Left forelimb (tissue), 1 donor: ENCODE data around the gene WDR82.

Experiments
- DNase-seq: peaks from one replicate; pipeline ENCODE4 v3.0.0-alpha.2; 2018; ENCODE audit warnings: low spot score

Gene WDR82

DNA sequence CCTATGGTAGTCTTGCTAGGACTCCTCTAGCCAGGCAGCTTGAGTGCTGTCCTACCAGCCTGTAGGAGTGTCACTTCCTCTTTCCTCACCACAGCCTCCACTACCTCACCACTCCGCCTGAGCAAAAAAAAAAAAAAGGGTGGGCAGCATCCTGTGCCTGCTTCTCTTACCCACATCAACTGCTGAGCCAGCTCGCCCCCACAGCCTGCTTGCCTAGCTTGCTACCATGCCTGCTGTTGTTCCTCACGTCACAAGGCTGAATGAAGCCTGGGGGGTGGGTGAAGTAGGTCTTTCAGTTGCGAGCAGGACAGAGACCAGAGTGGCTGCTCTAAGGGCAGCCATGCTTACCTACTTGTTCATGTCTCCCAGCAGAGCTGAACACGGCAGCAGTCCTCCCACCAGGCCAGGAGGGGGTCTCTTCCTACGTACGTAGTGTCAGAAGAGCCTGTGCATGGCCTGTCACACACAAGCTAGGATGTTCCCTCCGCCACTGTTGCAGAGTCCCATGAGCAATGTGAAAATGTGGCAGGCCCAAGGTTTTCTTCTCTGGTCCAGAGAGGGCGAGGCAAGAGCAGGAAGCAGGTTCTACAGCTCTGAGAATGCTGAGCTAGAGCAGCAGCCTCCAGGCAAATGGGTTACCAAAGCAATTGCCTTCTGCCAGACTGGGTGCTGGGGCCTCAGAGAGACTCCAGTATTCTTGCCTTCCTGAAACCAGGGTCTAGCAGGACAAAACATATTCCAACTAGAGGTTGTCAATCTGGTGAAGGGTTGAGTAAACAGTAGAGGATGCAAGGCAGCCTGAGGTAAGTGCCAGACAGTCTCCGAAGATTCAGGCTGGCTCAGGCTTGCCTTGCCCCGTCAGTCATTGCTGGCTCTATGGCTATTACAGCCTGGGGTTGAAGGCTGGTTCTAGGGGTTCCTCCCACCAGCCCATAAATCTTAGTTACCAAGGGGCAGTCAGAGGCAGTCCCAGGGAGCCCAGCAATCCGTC, 24.8 kb downstream of the WDR82 start:
- DNase-seq = no peak

DNA sequence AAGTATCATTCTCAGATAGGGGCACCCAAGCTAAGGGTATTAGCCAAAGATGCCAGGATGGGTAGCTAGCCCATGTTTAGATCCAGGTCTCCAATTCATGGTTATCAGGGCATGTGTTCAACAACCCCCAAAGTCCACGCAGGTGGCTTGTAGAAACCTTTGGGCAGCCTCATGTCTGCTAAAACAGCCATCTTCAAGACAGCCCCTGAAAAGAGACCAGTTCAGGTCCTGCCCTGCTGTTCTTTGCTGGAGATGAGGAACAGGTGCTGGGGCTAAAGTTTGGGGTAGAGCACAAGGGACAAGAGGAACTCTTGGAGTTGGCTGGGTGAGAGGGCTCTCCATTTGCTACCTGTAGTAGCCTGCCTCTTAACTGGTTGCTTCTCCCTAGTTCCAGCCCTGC, 28.3 kb downstream of the WDR82 start:
- no peak for DNase-seq

DNA sequence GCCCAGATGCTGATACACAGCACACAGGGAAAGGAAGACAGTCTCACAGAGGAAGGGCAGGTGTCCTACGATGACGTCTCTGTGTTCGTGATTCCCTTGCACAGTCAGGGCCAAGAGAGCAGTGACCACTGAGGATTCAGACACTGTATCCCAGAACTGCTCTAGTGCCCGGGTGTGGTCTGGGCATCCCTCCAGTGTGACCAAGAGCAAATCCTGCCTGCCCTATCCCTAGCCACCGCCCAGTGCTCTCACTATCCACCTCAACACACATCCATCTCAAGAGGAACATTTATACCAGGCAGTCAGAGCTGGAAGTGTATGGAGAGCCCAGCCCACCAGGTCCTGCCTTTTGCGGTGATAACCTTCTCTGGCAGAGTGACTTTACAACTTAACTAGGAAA, 28.8 kb downstream of the WDR82 start:
- no peak for DNase-seq

DNA sequence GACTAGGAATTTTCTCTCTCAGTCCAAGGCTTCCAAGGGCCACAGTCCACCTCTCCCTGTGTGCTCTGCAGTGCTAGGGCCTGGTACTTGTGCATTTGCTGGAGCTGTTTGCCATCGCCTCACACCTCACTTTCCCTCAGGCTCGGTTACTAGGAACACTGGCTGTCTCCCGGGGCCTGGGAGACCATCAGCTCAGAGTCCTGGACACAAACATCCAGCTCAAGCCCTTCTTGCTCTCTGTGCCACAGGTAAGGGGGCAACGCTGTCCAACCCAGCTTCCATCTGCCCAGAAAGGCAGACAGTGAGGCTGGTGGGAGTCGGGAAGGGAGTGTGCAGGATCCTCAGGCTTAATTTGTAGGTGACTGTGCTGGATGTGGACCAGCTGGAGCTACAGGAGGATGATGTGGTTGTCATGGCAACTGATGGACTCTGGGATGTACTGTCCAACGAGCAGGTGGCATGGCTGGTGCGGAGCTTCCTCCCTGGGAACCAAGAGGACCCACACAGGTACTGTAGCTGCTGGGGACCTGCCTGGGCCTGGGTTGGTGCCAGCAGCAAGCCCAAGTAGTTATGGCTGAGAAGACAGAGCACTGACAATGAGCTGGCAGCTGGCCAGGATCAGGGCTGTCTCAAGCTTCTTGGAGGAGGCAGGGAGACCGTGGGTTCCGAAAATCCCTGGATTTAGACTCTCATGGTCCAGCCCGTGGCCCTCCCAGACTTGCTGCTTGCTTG, 29.5 kb downstream of the WDR82 start:
- no peak for DNase-seq

DNA sequence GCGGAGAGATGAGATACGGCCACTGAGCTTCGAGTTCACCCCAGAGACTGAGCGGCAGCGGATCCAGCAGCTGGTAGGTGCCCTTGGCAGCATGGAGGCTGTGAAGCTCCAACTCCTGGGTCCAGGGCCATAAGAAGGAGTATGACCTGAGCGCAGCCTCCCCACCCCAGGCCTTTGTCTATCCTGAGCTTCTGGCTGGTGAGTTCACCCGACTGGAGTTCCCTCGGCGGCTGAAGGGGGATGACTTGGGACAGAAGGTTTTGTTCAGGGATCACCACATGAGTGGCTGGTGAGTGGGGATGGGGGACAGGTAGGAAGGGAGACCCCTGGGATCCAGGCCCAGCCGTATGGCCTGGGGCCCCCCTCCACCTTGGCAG, 30.3 kb downstream of the WDR82 start:
- no peak for DNase-seq

DNA sequence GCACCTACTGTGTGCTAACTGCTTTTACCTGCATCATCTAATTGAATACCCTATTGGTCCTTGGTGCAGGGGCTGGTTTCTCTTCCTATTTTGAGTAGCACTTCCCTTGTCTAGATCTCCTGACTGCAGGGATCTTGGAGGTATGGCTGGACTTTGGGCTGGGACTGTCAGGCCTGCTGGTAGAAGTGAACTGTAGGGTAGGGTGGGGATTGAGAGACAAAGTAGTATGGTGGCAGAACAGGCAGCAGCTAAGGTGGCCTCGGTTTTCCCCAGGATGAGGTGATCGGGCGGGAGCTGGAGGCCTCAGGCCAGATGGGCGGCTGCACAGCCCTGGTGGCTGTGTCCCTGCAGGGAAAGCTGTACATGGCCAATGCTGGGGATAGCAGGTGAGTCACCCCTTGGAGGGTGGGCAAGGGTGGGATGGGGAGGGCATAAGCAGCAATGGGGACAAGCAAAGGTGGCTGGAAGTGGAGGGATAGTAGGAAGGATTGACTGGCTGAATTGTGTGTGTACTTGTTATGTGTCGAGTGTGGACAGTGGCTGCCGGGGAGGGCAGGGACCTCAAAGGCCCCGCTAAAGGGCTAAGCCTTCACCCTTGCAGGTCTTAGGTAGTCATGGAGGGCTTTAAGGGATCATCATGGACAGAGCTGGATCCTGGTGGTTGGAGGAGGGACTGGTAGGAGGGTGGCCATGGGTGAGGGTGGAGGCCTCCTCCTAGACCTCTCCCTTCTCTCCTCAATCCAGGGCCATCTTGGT, 30.9 kb downstream of the WDR82 start:
- no peak for DNase-seq

DNA sequence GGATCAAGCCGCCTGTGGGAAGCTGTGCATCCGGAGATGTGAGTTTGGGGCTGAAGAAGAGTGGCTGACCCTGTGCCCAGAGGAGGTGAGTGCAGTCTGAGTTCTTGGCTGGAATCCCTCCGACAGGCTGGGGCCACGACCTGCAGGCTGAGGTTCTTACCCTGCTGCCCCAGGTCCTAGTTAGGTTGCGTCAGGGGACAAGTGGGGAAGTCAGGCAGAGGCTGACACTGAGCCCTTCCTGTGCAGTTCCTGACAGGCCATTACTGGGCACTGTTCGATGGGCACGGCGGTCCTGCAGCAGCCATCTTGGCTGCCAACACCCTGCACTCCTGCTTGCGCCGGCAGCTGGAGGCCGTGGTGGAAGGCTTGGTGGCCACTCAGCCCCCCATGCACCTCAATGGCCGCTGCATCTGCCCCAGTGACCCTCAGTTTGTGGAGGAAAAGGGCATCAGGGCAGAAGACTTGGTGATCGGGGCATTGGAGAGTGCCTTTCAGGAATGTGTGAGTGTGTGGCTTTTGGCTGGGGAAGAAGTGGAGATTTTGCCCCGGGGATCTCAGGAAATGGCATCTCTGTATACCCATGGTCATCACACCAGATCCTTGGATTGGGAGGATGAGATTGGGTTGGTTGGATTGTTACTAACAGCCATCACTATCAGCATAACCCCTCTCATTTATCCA, 31.6 kb downstream of the WDR82 start:
- DNase-seq = no peak

DNA sequence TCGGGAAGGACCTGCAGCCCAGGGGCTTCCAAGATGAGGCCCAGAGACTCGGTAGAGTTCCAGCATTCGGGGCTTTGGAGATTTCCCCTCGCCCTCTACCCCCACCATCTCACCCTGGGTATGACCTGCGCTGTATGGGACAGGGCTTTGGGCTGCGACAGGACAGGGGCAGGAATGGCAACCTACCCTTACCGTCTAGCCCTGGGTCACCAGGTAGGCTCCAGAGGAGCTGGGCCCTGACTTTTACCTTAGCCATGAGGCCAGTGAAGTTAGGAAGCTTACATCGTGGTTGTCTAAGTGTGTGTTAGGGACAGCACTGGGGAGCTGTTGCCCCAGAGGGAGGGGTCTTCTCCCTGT, 32.2 kb downstream of the WDR82 start:
- DNase-seq = no peak

DNA sequence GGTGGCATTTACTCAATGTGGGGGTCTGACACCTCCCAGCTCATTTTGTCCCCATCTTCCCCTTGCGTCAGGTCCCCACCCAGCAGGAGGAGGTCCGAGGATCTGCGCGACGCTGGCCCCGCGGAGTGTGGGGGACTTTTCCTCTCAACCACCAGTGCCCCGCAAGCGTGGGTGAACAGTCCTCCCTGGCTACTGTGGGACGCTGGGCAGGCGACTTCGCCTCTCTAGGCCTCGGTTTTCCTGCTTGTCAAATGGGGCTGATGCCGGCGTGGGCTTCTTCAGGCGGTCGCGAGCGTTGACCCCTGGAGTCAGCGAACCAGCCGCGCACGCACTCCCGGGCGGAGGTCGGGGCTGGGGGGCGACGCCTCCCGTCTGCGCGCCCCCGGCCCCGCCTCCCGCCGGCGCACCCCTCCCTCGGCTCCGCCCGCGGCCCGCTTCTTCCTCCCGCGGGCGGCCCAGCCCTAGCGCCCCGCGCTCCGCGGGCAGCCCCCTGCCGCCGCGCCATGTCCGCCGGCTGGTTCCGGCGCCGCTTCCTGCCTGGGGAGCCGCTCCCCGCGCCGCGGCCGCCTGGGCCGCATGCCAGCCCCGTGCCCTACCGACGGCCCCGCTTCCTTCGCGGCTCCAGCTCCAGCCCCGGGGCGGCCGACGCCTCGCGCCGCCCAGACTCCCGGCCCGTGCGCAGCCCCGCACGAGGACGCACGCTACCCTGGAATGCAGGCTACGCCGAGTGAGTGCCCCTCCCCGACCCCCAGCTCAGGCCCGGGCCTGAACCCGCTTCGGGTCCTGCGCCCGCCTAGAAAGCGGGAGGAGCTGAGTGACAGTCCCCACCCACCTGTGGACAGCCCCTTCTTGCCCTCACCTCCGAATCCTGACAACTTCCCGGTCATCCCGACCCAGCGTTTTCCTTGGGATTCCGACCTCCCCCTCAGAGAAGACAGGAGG, 32.9 kb downstream of the WDR82 start, which contains the start of gene PPM1M:
Gene PPM1M (plus strand): TSS at position 438 of the 942 bp plus-strand sequence. CDS start 66 bp downstream, at position 504.
- no peak for DNase-seq

DNA sequence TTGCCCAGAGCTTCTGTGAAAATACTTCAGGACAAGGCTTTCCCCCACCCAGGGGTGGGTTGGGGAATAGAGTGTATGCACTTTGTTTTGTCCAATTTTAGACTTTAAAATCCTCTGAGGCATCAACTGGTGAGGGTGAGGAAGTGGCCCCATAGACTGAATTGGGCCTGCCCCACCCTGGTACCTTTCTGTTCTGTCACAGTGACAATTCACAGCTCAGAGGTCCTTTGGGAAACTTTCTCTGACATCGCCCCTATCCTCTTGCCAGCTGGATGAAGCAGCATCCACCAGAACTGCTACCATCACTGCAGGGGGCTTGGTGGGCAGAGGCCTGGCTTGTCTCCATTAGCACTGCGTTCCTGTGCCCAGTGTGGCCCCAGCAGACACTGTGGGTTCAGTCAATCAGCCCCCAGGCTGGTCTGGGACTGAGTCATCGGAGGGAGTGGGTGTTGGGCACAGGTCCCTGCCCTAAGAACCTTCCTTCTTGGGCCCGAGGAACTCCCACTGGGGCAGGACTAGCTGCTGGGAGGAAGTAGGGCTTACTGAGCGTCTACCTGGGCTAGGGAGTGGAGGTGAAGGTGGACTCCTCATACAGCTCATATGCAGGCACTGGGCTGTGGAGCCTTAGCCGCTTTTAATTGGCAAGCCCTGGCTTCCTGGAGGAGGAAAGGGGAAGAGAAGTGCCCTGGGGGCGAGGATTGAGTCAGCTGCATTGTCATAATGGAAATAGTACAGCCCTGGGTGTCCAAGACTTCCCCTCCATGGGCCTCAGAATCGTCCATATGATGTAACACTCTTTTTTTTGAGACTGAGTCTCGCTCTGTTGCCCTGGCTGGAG, 34.4 kb downstream of the WDR82 start:
- peak; percentile 59 for DNase-seq

DNA sequence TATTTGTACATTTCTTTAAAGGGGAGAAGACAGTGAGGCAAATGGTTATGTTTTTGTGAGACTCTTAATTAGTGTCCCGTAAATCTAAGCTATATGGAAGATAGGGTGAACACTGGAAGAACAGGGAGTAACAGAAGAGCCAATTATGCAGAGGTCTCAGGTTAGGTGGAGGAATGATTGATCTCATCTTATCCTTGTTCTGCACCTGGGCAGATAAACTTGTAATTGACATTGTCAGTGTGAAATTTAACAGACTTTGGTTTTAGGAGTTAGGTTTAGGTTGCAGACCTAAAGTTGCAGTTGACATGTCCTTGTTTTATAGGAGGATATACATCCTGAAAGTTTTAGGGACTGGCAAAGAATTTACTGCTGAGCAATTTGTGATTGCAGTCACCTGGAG, 36.4 kb downstream of the WDR82 start:
- DNase-seq = no peak

DNA sequence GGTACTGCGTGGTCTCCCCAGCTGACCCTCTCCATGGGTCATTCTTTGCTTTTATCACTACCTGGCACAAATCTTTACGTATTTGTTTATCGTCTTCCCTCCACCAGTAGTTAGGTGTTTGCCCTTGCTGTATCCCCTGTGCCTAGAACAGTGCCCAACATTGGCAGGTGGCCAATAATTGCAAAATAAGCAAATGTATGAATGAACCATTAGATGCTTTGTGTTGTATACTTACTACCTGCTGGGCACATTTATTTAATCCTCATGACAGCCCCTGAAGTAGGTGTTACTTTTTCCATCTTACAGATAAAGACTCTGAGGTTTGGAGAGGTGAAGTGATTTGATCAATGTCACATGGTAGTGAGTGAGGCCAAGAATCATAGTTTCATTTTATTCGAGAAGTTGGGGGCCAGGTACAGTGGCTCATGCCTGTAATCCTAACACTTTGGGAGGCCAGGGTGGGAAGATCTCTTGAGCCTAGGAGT, 37.5 kb downstream of the WDR82 start:
- DNase-seq = no peak

DNA sequence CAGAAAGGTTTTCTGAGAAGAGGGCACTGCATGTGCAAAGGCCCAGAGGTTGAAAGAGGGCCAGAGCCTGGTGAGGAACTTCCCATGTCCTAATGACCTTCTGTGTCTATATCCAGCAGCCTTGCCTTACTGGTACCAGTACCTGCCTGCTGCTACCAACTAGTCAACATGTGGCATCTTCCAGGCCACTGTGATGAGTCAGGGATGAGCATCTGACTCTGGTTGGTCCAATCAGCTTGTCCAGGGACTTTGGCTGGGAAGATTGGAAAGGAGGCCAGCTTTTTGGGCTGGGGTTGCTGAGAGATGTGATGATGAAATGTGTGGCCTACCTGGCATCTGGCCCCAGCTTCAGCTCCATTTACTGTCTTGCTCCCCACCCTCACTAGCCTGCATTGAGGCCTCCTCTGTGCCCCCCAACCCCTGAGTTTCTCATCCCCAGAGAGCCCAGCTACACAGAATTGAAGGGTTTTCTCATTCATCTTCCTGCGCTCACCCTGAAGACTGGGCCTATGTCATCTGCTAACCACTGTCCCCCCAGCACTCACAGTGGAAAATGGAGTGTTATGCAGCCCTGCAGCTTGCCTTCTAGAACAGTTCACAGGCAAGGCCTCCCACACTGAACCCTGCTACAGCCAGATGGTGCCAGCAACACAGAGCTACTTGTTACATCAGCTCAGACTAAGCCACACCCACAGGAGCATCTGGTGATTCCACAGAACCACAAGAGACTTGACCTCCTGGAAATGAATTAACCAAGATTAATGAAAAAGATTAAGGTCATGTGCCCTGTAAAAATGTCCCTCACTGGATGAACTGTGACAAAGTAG, 38.2 kb downstream of the WDR82 start:
- DNase-seq = peak; percentile 38

DNA sequence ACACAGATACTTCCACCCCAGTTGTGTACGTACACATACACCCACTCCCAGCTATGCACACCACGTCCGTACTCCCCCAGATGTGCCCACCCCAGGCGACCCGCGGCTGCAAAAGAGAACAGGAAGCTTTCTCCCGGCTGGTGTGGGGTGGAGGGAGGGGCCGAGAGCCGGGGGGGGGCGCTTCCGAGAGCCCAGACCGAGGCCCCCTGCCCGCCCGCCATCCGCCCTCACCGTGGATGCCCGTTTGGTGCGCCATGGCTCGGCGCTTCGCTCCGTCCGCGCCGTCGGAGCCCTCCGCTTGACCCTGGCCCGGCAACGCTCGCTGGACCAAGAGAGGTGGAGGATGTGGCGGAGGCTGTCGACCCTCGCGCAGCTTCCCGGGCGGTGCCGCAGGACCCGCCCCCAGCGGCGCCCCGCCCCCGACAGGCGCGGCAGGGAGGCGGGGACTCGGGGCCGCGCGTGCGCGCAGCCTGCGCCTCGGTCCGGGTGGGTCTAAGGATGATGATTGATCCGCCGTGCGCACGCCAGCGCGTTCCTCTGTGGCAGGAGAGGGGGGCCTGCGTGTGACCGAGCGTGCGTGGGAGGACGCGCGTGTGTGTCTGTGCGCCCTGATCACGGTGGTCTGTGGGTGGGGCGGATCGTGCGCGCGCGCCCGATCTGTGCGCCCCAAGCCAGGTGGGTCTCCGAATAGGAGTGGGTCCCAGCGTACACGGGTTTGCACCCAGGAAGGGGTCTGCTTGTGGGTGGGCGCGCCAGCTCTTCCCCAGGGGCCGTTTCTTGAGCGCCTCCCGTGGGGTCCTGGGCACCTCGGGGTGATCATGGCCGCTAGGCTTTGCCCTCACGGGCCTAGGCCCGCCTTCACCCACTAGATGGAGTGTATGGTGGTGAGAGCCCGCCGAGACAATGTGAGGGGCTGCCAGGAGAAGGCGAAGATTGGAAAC, 39.4 kb downstream of the WDR82 start, which contains the start of gene TWF2:
Gene TWF2 (minus strand): TSS at position 398 of the 941 bp plus-strand sequence. CDS start 142 bp downstream, at position 256.
- peak; percentile 89 for DNase-seq

DNA sequence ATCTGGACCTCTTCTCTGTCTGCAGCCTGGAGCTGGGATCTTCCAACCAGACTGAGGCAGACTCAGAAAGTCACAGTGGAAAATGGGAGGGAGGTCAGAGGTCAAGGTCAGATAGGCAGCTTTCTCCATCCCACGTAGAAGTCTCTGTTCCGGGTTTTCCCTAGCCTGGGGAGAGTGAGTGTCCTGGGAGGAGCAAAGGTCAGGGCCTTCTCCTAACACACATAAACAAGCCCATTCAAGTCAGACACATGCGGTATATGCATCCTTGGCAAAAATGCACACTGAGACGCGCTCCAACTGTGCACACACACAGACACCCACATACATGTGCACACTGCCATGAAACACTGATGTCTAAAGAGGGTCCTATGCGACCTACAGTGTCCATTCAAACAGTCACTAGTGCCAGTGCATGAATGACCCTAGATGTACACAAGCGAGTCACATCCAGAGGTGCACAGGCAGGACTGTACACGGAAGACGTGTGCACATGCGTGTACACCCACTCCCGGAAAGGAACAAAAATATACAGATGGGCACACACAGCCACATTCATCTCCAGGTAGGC, 40.2 kb downstream of the WDR82 start:
- no peak for DNase-seq

DNA sequence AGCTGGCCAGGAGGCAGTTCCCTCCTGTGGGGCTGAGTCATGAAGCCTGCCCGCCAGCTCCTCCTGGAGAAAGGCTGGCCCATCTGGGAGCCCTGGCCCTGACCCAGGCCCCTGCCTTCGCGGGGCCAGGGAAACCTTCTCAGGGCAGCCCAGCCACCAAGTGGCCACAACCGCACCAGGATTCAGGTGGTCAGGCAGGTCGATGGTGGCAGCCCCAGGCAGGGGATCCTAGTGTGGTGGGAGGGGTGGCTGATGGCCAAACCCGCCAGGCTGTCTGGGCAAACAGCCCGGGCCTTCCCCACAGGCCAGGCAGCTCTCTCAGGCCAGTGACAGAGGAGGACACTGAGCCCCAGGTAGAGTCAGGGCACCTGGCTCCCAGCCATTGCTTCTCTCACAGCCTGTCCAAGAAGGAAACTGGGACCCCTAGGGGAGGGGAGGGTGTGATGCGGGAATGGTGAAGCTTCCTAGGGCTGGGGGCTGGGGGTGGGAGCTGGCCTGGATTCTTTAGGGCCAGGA, 40.7 kb downstream of the WDR82 start:
- DNase-seq = no peak
